ENCODE data around the gene DBF4B. TPM values are rescaled to one million over a fixed set of nuclear protein-coding genes. Genes with fewer than 3 reads are reported as not detected.

Gene DBF4B
- total and polyA plus RNA-seq, 8 donors: 1.0 to 5.5 (median 2.8) TPM

GRCh38 chr17:44761932-44762810, 53.7 kb downstream of the DBF4B start:
- no peak overlapping the region for H3K27ac ChIP-seq
- 51 to 64% methylated on average over 17 of the region's 17 CpGs for WGBS, 2 donors
- DNase-seq: no peak
- H3K9me3 ChIP-seq: no peaks in the 10 kb centered on the region
- no peak for TF ChIP-seq CTCF (IDR thresholded peaks at IDR 0.05)
- ATAC-seq: no peak
- FAIRE-seq: no peak
- peaks cover 0 to 8% (median 0%) of the 10 kb centered on the region in 4 donors for H3K27me3 ChIP-seq
- no peak overlapping the region for H3K4me3 ChIP-seq
- H3K4me1 ChIP-seq: no peaks in the 10 kb centered on the region
- H3K36me3 ChIP-seq: no peaks in the 10 kb centered on the region
- intact Hi-C loops (cut with DNase I): no loop called here

- intact Hi-C loops (cut with DNase I): no loop called here
- H3K27ac ChIP-seq: no peak overlapping the region
- H3K4me1 ChIP-seq: no peaks in the 10 kb centered on the region
- no peak overlapping the region for H3K4me3 ChIP-seq
- TF ChIP-seq CTCF (IDR thresholded peaks at IDR 0.05): no peak
- H3K27me3 ChIP-seq: peaks cover 0 to 8% (median 0%) of the 10 kb centered on the region in 4 donors
- H3K9me3 ChIP-seq: no peaks in the 10 kb centered on the region
- 69 to 72% methylated on average over 5 of the region's 5 CpGs for WGBS, 2 donors
- DNase-seq: no peak
- FAIRE-seq: no peak
- no peak for ATAC-seq
- H3K36me3 ChIP-seq: no peaks in the 10 kb centered on the region
These were observed 54.7 kb downstream of the DBF4B start for GRCh38 chr17:44763170-44763569.

GRCh38 chr17:44765965-44766364, 57.5 kb downstream of the DBF4B start:
- DNase-seq: no peak
- no peak for FAIRE-seq
- H3K9me3 ChIP-seq: no peaks in the 10 kb centered on the region
- WGBS, 2 donors: 43% methylated on average over 11 of the region's 11 CpGs
- no peak for ATAC-seq
- H3K4me3 ChIP-seq: no peak overlapping the region
- intact Hi-C loops (cut with DNase I): no loop called here
- H3K27me3 ChIP-seq: no peaks in the 10 kb centered on the region
- no peaks in the 10 kb centered on the region for H3K36me3 ChIP-seq
- no peaks in the 10 kb centered on the region for H3K4me1 ChIP-seq
- H3K27ac ChIP-seq: no peak overlapping the region
- TF ChIP-seq CTCF (IDR thresholded peaks at IDR 0.05): no peak

- 35 to 44% methylated on average over 8 of the region's 8 CpGs for WGBS, 2 donors
These were observed 58.1 kb downstream of the DBF4B start for GRCh38 chr17:44766409-44767038.

More at GRCh38 chr17:44766409-44767038, 58.1 kb downstream of the DBF4B start:
- Histone ChIP-seq H3K36me3 (no peaks in the 10 kb centered on the region), H3K4me1 (no peaks in the 10 kb centered on the region), H3K27me3 (no peaks in the 10 kb centered on the region), H3K27ac (no peak overlapping the region), H3K4me3 (no peak overlapping the region), H3K9me3 (no peaks in the 10 kb centered on the region)
- intact Hi-C loops (cut with DNase I): no loop called here
- TF ChIP-seq CTCF (IDR thresholded peaks at IDR 0.05): no peak
- ATAC-seq (no peak), DNase-seq (peak in 1 of 6 donors; percentile 36), FAIRE-seq (no peak)

All from pancreas (tissue), 10 donors.